ENCODE results near the gene THBD.

The THBD gene

GRCh38 chr20:23011008-23011721, 38.3 kb downstream of the THBD start:
- no peak for DNase-seq (ENCODE audit: low read depth in 2 of 2)

DNA sequence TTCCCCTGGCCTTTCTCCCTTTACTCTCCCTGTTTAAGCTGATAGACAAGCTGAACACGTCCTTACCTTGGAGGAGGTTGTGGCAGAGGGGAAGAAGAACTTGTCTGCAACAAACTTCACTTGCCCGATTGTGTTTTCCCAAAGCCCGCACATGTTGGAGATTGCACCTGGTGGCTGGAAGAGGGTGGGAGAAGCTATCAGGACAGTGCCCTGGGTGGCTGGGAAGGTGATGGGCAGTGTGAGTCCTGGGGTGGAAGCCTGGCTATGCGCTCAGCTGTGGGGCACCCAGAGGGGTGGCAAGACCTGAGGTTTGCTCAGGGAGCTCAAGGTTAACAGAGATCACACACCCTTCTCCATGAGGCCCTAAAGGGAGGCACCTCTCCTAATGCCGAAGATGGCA, 39.4 kb downstream of the THBD start:
- no peak for DNase-seq (ENCODE audit: low read depth in 2 of 2)

DNA sequence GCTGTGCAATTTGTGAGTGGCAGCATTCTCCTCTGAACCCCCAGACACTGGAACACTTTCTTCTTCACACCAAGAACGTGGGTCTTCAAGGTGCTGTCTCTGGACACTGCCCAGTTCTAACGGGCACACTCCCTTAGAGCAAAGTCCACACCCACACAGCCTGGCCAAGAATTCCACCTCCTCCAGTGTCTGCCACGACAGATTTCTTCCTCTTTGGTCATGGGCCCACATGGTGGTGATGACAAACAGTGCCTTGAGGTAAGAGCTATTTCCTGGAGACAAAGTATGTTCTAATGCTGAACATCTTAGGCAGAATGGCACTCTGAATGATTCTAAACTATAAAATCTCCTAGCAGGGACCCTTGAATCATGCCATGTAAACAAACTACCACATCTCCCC, 39.8 kb downstream of the THBD start:
- no peak for DNase-seq (ENCODE audit: low read depth in 2 of 2)

GRCh38 chr20:23008667-23009066, 40.8 kb downstream of the THBD start:
- DNase-seq (ENCODE audit: low read depth in 2 of 2): no peak

GRCh38 chr20:23007886-23008655, 41.4 kb downstream of the THBD start:
- no peak for DNase-seq (ENCODE audit: low read depth in 2 of 2)

GRCh38 chr20:23007462-23007861, 42.0 kb downstream of the THBD start:
- no peak for DNase-seq (ENCODE audit: low read depth in 2 of 2)

DNA sequence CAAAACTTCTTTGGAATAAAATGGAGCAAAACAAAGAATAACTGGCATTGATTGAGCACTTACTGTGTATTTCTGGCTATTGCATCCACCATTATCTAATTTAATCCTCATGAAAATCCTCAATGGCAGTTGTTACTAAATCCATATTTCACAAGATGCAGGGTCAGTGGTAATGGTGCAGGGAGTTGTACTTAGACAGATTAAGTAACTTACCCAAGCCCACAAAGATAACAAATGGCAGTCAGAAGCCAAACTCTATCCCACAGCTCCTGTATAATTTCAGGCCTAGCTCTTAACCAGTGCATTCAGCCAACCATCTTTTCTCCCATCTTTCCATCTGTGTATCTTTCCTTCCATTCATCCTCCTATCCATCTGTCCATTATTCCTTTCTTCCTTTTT, 43.7 kb downstream of the THBD start:
- DNase-seq (ENCODE audit: low read depth in 2 of 2): no peak

GRCh38 chr20:23003881-23004460, 45.5 kb downstream of the THBD start:
- DNase-seq (ENCODE audit: low read depth in 2 of 2): no peak

GRCh38 chr20:23003077-23003635, 46.3 kb downstream of the THBD start:
- no peak for DNase-seq (ENCODE audit: low read depth in 2 of 2)

- no peak for DNase-seq (ENCODE audit: low read depth in 2 of 2)
Observed at GRCh38 chr20:23002276-23002675, 47.2 kb downstream of the THBD start.

DNA sequence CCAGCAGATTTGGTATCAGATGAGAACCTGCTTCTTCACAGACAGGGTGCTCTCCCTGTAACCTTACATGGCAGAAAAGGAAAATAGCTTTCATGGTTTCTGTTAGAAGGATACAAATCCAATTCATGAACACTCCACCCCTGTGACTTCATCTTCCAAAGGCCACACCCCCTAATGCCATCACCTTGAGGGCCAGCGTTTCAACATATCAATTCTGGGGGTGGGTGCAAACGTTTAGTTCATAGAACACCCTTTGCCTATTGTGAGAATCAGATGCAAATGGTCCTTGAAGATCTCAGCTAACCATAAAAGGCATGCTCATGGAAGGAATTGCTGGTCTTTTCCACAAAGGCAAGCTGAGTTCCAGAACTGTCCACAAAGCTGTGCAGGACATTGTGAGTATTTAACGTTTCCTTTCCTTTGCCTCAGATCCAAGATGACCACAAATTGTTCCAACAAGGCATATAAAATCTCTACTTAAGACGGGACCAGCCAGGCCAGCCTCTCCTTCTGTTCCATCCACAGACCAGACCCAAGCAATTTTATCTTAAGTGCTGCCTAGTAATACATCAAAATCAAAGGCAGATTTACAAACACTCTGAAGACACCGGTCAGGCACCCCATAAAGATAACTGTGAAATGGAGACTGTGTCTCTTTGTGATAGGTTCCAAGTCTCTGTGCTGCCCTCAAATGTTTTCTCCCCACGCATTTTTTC, 49.1 kb downstream of the THBD start:
- DNase-seq (ENCODE audit: low read depth in 2 of 2): no peak

DNA sequence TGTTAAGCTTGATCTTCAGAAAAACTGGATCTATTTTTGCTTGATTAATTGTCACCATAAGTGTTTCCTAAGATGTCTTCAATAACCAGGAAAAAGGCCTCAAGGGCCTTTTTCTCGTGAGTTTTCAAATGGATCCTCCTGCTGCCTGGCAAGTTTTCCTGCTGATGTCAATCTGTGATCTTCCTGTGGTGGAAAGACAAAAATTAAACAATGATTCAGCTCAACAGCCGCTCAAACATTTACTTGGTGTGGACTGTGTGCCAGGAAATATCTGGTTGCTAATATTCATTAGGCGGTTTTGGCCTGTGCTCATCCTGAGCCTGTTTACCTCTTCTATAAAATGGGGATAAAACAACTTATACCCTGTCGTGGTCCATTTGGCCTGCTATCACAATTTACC, 49.7 kb downstream of the THBD start:
- DNase-seq (ENCODE audit: low read depth in 2 of 2): no peak

GRCh38 chr20:22998476-22998875, 51.0 kb downstream of the THBD start:
- no peak for DNase-seq (ENCODE audit: low read depth in 2 of 2)

GRCh38 chr20:22995923-22996322, 53.5 kb downstream of the THBD start:
- DNase-seq (ENCODE audit: low read depth in 2 of 2): no peak

Measured in stimulated activated CD8-positive, alpha-beta memory T cell treated with anti-CD3 and anti-CD28 coated beads, Interleukin-15, amount 100 ng/mL, for 4 hours (primary cell).